ENCODE data around the gene SUPT6H.

SUPT6H gene

GRCh38 chr17:28698253-28698941 lies 36.4 kb downstream of the SUPT6H start:
- DNase-seq (ENCODE audit: low read depth): no peak
- no peak for TF ChIP-seq CTCF (IDR thresholded peaks at IDR 0.05; ENCODE audit: control insufficient read depth, insufficient read depth, low read depth, low read length, missing control alignments)

GRCh38 chr17:28700278-28700677 lies 38.3 kb downstream of the SUPT6H start:
- TF ChIP-seq CTCF (IDR thresholded peaks at IDR 0.05; ENCODE audit: control insufficient read depth, insufficient read depth, low read depth, low read length, missing control alignments): no peak
- no peak for DNase-seq (ENCODE audit: low read depth)
- H3K4me3 ChIP-seq (ENCODE audit: control insufficient read depth, low read depth, low read length): no peak overlapping the region

More at GRCh38 chr17:28698253-28698941, 36.4 kb downstream of the SUPT6H start:
- no peak overlapping the region for H3K4me3 ChIP-seq (ENCODE audit: control insufficient read depth, low read depth, low read length)

- no peak overlapping the region for H3K4me3 ChIP-seq (ENCODE audit: control insufficient read depth, low read depth, low read length)
- DNase-seq (ENCODE audit: low read depth): no peak
- TF ChIP-seq CTCF (IDR thresholded peaks at IDR 0.05; ENCODE audit: control insufficient read depth, insufficient read depth, low read depth, low read length, missing control alignments): no peak
Observed at GRCh38 chr17:28700830-28701492, 39.0 kb downstream of the SUPT6H start.

GRCh38 chr17:28702026-28702751 lies 40.2 kb downstream of the SUPT6H start:
- DNase-seq (ENCODE audit: low read depth): no peak
- no peak overlapping the region for H3K4me3 ChIP-seq (ENCODE audit: control insufficient read depth, low read depth, low read length)
- no peak for TF ChIP-seq CTCF (IDR thresholded peaks at IDR 0.05; ENCODE audit: control insufficient read depth, insufficient read depth, low read depth, low read length, missing control alignments)

- TF ChIP-seq CTCF (IDR thresholded peaks at IDR 0.05; ENCODE audit: control insufficient read depth, insufficient read depth, low read depth, low read length, missing control alignments): no peak
- DNase-seq (ENCODE audit: low read depth): no peak
- no peak overlapping the region for H3K4me3 ChIP-seq (ENCODE audit: control insufficient read depth, low read depth, low read length)
Observed at GRCh38 chr17:28702752-28703150, 40.7 kb downstream of the SUPT6H start.

GRCh38 chr17:28703552-28704218 lies 41.7 kb downstream of the SUPT6H start:
- no peak for TF ChIP-seq CTCF (IDR thresholded peaks at IDR 0.05; ENCODE audit: control insufficient read depth, insufficient read depth, low read depth, low read length, missing control alignments)
- H3K4me3 ChIP-seq (ENCODE audit: control insufficient read depth, low read depth, low read length): no peak overlapping the region
- no peak for DNase-seq (ENCODE audit: low read depth)
